Panc1 (cell line): ENCODE data around the gene TLR10. TPM values are rescaled to one million over a fixed set of nuclear protein-coding genes. Genes with fewer than 3 reads are reported as not detected.
"Not testable (repeated sequence)": the region's sequence is repeated elsewhere in the genome, so short reads cannot be mapped to it uniquely, and the experiment has no call there.

Experiments used
- ATAC-seq: fragments of 200-7000 bp; cut with Tn5 transposase; 2 replicates; pipeline ENCODE4 v1.9.1; 2020; ENCODE audit warnings: mild to moderate bottlenecking, moderate library complexity
- BruUV-seq: library from RNA; stranded (reverse); fragments of 400-500 nt; replicated peaks from 2 replicates; lab custom pipeline; 2021; lab: Mats Ljungman, UMichigan
- CTCF ChIA-PET: fragments of 300-600 bp; sonication (Branson Sonifier 250); formaldehyde crosslinking; loops from one replicate; lab custom pipeline; 2022; ENCODE audit warnings: antibody characterized with exemption; lab: Charles Lee
- POLR2A ChIA-PET: fragments of 300-600 bp; sonication (Branson Sonifier 250); formaldehyde crosslinking; loops from one replicate; lab custom pipeline; 2022; ENCODE audit warnings: antibody characterized with exemption; lab: Charles Lee
- DNase-seq: peaks from one replicate; pipeline ENCODE4 v3.0.0-alpha.2; 2010; ENCODE audit warnings: low read depth, low spot score
- H3K27ac ChIP-seq: 2 replicates; pipeline ENCODE4 v1.5.1; 2011; ENCODE audit warnings: mild to moderate bottlenecking, low read length, inconsistent platforms
- H3K27me3 ChIP-seq: fragments of 200-500 bp; sonication (Bioruptor generic); 2 replicates; pipeline ENCODE4 v1.6.0; 2014; ENCODE audit warnings: low read length, inconsistent platforms; ENCODE audit not compliant: control insufficient read depth, insufficient read depth
- H3K36me3 ChIP-seq: fragments of 200-500 bp; sonication (Bioruptor generic); 2 replicates; pipeline ENCODE4 v1.5.1; 2014; ENCODE audit warnings: inconsistent platforms, mild to moderate bottlenecking, low read length, moderate library complexity; ENCODE audit not compliant: control insufficient read depth, insufficient read depth
- H3K4me1 ChIP-seq: 2 replicates; pipeline ENCODE4 v1.5.1; 2011; ENCODE audit warnings: inconsistent platforms, mild to moderate bottlenecking, low read length, moderate library complexity; ENCODE audit not compliant: control insufficient read depth, insufficient read depth
- H3K4me3 ChIP-seq, 2 experiments: 2 replicates each; pipeline ENCODE4 v1.5.1; 2011 to 2012; ENCODE audit warnings: low read depth in 2 of 2, low read length in 2 of 2, mild to moderate bottlenecking in 2 of 2, inconsistent platforms in 1 of 2, moderate library complexity in 1 of 2
- H3K9me3 ChIP-seq: fragments of 200-500 bp; sonication (Bioruptor generic); 2 replicates; pipeline ENCODE4 v1.5.1; 2014; ENCODE audit warnings: low read depth, mild to moderate bottlenecking, inconsistent platforms, low read length, moderate library complexity; ENCODE audit not compliant: control insufficient read depth, insufficient read depth
- CTCF ChIP-seq: fragments of 450-650 bp; IDR thresholded peaks from 2 replicates; pipeline ENCODE4 v1.5.1; 2017; ENCODE audit warnings: mild to moderate bottlenecking
- POLR2AphosphoS5 ChIP-seq: IDR thresholded peaks from 2 replicates; pipeline ENCODE4 v1.6.1; 2012; ENCODE audit warnings: mild to moderate bottlenecking, low read depth, low read length, moderate library complexity
- REST ChIP-seq, 2 experiments: IDR thresholded peaks; 2 replicates each; pipeline ENCODE4 v1.6.1; 2011 to 2012; ENCODE audit warnings: low read depth in 2 of 2, control low read depth in 1 of 2, low read length in 1 of 2, mild to moderate bottlenecking in 1 of 2, moderate library complexity in 1 of 2; ENCODE audit not compliant: insufficient read depth in 1 of 2
- SIN3A ChIP-seq: IDR thresholded peaks from 2 replicates; pipeline ENCODE4 v1.6.1; 2012; ENCODE audit warnings: low read depth, mild to moderate bottlenecking, low read length, moderate library complexity, borderline replicate concordance; ENCODE audit not compliant: insufficient read depth
- TCF7L2 ChIP-seq: IDR thresholded peaks from 2 replicates; pipeline ENCODE4 v1.6.1; 2011; ENCODE audit warnings: mild to moderate bottlenecking, low read depth, low read length, inconsistent platforms
- in situ Hi-C: cut with HindIII; loops from 2 replicates; pipeline ENCODE4 v1.10.0; 2016; ENCODE audit warnings: low sequenced_read_pairs, low pct_unique_long_range_greater_than_20kb
- intact Hi-C: fragments of 100-400 bp; cut with micrococcal nuclease; formaldehyde crosslinking; loops from one replicate; pipeline ENCODE4 v1.10.0; 2022; ENCODE audit not compliant: unreplicated experiment
- total RNA-seq: library from RNA; stranded (reverse); gene quantifications from one replicate; pipeline ENCODE4 v1.2.1, GENCODE V29; 2021; ENCODE audit not compliant: unreplicated experiment

Gene TLR10
- total RNA-seq, 1 experiment from 2014 or later = 0.05 TPM

- TF ChIP-seq POLR2AphosphoS5 = no peak
- no peak for TF ChIP-seq REST (IDR thresholded peaks at IDR 0.05; ENCODE audit: insufficient read depth in 1 of 2, low read depth in 2 of 2, low read length in 1 of 2)
- TF ChIP-seq CTCF = no peak
- TF ChIP-seq TCF7L2 = no peak
- TF ChIP-seq SIN3A = no peak
- POLR2A ChIA-PET = no interaction called here
Observed at GRCh38 chr4:38774181-38774955, 8.4 kb downstream of the TLR10 start.

GRCh38 chr4:38770281-38770680 is 12.5 kb downstream of the TLR10 start:
- H3K36me3 ChIP-seq, POLR2A ChIA-PET, H3K27me3 ChIP-seq, H3K4me1 ChIP-seq, H3K4me3 ChIP-seq, BruUV-seq, H3K9me3 ChIP-seq, ATAC-seq, in situ Hi-C loops, H3K27ac ChIP-seq, DNase-seq: not testable (repeated sequence)
- intact Hi-C loops = loop anchor here (10.0 kb wide), 1 partner anchor 385 kb away; no protein-coding TSS in a partner anchor
- CTCF ChIA-PET = interaction anchor here (0.9 kb wide), 1 partner anchor 34 kb away, joined by 3 read pairs; no protein-coding TSS in a partner anchor

More at GRCh38 chr4:38774181-38774955, 8.4 kb downstream of the TLR10 start:
- DNase-seq (no peak), ATAC-seq (no peak)
- Histone ChIP-seq H3K36me3 (no peaks in the 10 kb centered on the region), H3K4me1 (no peaks in the 10 kb centered on the region), H3K9me3 (no peaks in the 10 kb centered on the region), H3K4me3 (no peak overlapping the region), H3K27ac (no peak overlapping the region), H3K27me3 (no peaks in the 10 kb centered on the region)
- in situ Hi-C loops (no loop called here), intact Hi-C loops (loop anchor here (10.0 kb wide), 1 partner anchor 380 kb away; no protein-coding TSS in a partner anchor)
- CTCF ChIA-PET = no interaction called here
- BruUV-seq = no TSS peak

GRCh38 chr4:38769857-38770256 is 12.9 kb downstream of the TLR10 start:
- POLR2A ChIA-PET = interaction anchor here (0.6 kb wide), 1 partner anchor 418 kb away, joined by 6 read pairs; no protein-coding TSS in a partner anchor
- no peak overlapping the region for H3K27ac ChIP-seq
- H3K4me3 ChIP-seq = no peak overlapping the region
- BruUV-seq = no TSS peak
- H3K4me1 ChIP-seq = no peaks in the 10 kb centered on the region
- H3K9me3 ChIP-seq = no peaks in the 10 kb centered on the region
- in situ Hi-C loops (no loop called here), intact Hi-C loops (loop anchor here (10.0 kb wide), 1 partner anchor 385 kb away; no protein-coding TSS in a partner anchor)
- no peaks in the 10 kb centered on the region for H3K36me3 ChIP-seq
- CTCF ChIA-PET = no interaction called here
- ATAC-seq (no peak), DNase-seq (no peak)
- H3K27me3 ChIP-seq = no peaks in the 10 kb centered on the region
- TF ChIP-seq TCF7L2 (no peak), SIN3A (no peak), REST (IDR thresholded peaks at IDR 0.05; ENCODE audit: insufficient read depth in 1 of 2, low read depth in 2 of 2, low read length in 1 of 2) (no peak), POLR2AphosphoS5 (no peak), CTCF (no peak)
